GM10266 (cell line): ENCODE results near the gene L2HGDH.
"Not testable (repeated sequence)": the region's sequence is repeated elsewhere in the genome, so short reads cannot be mapped to it uniquely, and the experiment has no call there.

ENCODE experiments used
- DNase-seq: peaks from one replicate; pipeline ENCODE4 v3.0.0; 2012; ENCODE audit errors: extremely low spot score
- CTCF ChIP-seq: IDR thresholded peaks from 2 replicates; pipeline ENCODE4 v1.5.1; 2012; ENCODE audit warnings: mild to moderate bottlenecking, low read depth; ENCODE audit not compliant: control insufficient read depth, insufficient read depth; ENCODE audit errors: missing control alignments

Gene L2HGDH

GRCh38 chr14:50331596-50331995 is 19.6 kb upstream of the L2HGDH start:
- DNase-seq: no peak
- TF ChIP-seq CTCF: no peak

GRCh38 chr14:50321009-50321660 is 9.1 kb upstream of the L2HGDH start:
- peak; percentile 59 for DNase-seq
- TF ChIP-seq CTCF: peak; percentile 88

GRCh38 chr14:50320283-50320682 is 8.3 kb upstream of the L2HGDH start:
- DNase-seq: no peak
- no peak for TF ChIP-seq CTCF

- no peak for TF ChIP-seq CTCF
- DNase-seq: no peak
Observed at GRCh38 chr14:50319721-50320120, 7.7 kb upstream of the L2HGDH start.

GRCh38 chr14:50319293-50319692 is 7.3 kb upstream of the L2HGDH start:
- no peak for DNase-seq
- no peak for TF ChIP-seq CTCF

- DNase-seq: no peak
- peak; percentile 36 for TF ChIP-seq CTCF
Observed at GRCh38 chr14:50318031-50318626, 6.1 kb upstream of the L2HGDH start.

- DNase-seq: not testable (repeated sequence)
Observed at GRCh38 chr14:50314098-50314497, 2.1 kb upstream of the L2HGDH start.

GRCh38 chr14:50312734-50313054 is 665 bp upstream of the L2HGDH start:
- no peak for DNase-seq
- TF ChIP-seq CTCF: no peak
